Fibroblast of lung (primary cell): Measurements from ENCODE around the gene OTUB1.

Experiments
- CTCF ChIP-seq, 2 donors: IDR thresholded peaks in 1 of 2; conservative IDR thresholded peaks in 1 of 2; 1 replicate in 1 of 2; 2 replicates in 1 of 2; pipeline ENCODE4 v1.5.1; 2011 to 2012; ENCODE audit warnings: low read length in 2 of 2, control low read depth in 1 of 2, inconsistent platforms in 1 of 2, low read depth in 1 of 2, mild to moderate bottlenecking in 1 of 2
- EZH2 ChIP-seq: IDR thresholded peaks from 2 replicates; pipeline ENCODE4 v1.5.1; 2012; ENCODE audit warnings: low read length, control low read depth, mild to moderate bottlenecking; ENCODE audit errors: missing control alignments

DNA sequence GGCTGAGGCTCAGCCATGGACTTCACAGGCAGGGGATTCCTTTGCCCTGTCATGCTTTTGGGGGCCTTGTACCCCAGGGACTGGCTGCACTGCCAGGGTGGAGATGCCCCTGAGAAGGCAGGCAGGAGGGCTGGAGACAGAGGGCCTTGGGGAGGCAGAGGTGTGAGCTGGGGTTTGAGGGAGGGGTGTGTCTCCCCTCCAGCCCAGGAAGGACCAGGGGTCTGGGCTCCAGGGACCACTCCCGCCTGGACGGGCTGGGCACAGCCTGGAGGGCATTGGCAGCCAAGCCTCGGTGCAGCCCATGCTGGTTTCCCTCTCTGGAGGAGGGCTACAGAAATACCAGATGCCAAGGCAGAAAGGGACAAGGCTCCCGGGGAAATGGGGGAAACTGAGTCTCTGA, 19.5 kb downstream of the OTUB1 start:
- no peak for TF ChIP-seq CTCF (conservative IDR thresholded peaks at IDR 0.05 in 1 of 2, IDR thresholded peaks at IDR 0.05 in 1 of 2; ENCODE audit: low read depth in 1 of 2, low read length in 2 of 2)
- no peak for TF ChIP-seq EZH2
